ENCODE measurements around the gene KCND2.

The KCND2 gene

DNA sequence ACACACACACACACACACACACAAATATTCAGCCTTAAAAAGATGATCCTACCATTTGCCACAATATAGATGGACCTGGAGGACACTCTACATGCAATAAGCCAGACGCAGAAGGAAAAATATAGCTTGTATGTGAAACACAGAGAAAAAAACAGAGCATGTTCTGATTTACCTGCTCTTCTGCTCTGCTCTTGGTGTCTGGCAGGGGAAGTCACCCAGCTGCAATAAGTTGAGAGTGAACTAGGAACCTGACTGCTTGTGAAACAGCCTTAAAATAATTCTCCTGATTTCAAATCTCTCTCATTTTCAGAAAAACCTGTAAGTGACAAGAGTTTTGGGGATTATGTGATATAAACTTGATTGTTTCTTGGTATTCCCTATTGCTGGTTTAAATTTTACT is 31.0 kb upstream of the KCND2 start:
- no peaks in the 10 kb centered on the region for H3K27me3 Mint-ChIP-seq (ENCODE audit: low read depth)
- H3K4me3 Mint-ChIP-seq = no peak overlapping the region
- H3K27ac Mint-ChIP-seq = no peak overlapping the region
- H3K36me3 Mint-ChIP-seq (ENCODE audit: low read depth) = no peaks in the 10 kb centered on the region
- peaks cover 22% of the 10 kb centered on the region for H3K9me3 Mint-ChIP-seq
- TF ChIP-seq, protein P1, sequence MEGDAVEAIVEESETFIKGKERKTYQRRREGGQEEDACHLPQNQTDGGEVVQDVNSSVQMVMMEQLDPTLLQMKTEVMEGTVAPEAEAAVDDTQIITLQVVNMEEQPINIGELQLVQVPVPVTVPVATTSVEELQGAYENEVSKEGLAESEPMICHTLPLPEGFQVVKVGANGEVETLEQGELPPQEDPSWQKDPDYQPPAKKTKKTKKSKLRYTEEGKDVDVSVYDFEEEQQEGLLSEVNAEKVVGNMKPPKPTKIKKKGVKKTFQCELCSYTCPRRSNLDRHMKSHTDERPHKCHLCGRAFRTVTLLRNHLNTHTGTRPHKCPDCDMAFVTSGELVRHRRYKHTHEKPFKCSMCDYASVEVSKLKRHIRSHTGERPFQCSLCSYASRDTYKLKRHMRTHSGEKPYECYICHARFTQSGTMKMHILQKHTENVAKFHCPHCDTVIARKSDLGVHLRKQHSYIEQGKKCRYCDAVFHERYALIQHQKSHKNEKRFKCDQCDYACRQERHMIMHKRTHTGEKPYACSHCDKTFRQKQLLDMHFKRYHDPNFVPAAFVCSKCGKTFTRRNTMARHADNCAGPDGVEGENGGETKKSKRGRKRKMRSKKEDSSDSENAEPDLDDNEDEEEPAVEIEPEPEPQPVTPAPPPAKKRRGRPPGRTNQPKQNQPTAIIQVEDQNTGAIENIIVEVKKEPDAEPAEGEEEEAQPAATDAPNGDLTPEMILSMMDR (IDR thresholded peaks at IDR 0.05; ENCODE audit: unreplicated experiment in 3 of 3) = no peak
- H3K4me1 Mint-ChIP-seq = no peaks in the 10 kb centered on the region

DNA sequence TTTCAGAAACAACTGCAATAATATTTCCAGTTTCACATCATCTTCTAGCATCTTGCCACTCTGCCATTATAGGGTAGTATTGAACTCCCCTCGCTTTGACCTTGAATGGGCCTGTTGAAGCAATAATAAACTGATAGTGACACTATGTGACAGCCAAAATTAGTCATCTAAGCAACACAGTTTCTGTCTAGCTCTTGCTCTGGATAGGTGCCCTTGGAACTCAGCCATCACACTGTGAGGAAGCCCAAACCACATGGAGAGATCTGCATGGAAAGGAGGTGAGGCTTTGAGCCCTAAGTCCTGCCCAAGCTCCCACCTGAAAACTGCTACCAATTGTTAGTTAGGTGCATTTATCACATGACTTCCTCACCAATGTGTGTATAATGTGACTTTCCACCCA is 18.1 kb upstream of the KCND2 start:
- H3K9me3 Mint-ChIP-seq = peaks cover 5% of the 10 kb centered on the region
- no peaks in the 10 kb centered on the region for H3K4me1 Mint-ChIP-seq
- H3K27ac Mint-ChIP-seq = no peak overlapping the region
- no peaks in the 10 kb centered on the region for H3K27me3 Mint-ChIP-seq (ENCODE audit: low read depth)
- H3K4me3 Mint-ChIP-seq = no peak overlapping the region
- H3K36me3 Mint-ChIP-seq (ENCODE audit: low read depth) = no peaks in the 10 kb centered on the region
- TF ChIP-seq, protein P1 (IDR thresholded peaks at IDR 0.05; ENCODE audit: unreplicated experiment in 3 of 3) = no peak

- Mint-ChIP-seq H3K27me3 (ENCODE audit: low read depth) (no peaks in the 10 kb centered on the region), H3K4me1 (no peaks in the 10 kb centered on the region), H3K4me3 (no peak overlapping the region), H3K36me3 (ENCODE audit: low read depth) (no peaks in the 10 kb centered on the region), H3K9me3 (peaks cover 5% of the 10 kb centered on the region), H3K27ac (no peak overlapping the region)
- TF ChIP-seq, protein P1 (IDR thresholded peaks at IDR 0.05; ENCODE audit: unreplicated experiment in 3 of 3) = no peak
These were observed 16.5 kb upstream of the KCND2 start for GRCh38 chr7:120256344-120257070.

DNA sequence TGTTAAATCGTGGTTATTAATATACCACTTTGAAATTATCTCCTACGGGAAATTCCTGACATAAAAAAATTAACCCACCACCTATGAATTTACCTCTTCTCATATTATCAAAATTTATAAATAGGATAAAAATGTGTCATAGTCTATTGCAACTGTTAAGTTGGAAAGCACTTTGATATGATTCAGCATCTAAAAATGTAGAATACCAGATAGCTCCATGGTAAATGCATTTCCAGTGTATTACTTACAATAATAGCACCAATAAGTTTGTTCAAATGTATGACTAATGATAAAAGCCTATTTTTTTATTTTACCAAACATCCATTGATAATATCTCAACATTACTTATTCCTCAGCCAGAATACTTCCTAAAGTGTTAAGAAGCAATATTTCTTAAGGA is 13.6 kb upstream of the KCND2 start:
- H3K4me3 Mint-ChIP-seq = no peak overlapping the region
- no peaks in the 10 kb centered on the region for H3K27me3 Mint-ChIP-seq (ENCODE audit: low read depth)
- H3K4me1 Mint-ChIP-seq = no peaks in the 10 kb centered on the region
- H3K36me3 Mint-ChIP-seq (ENCODE audit: low read depth) = no peaks in the 10 kb centered on the region
- no peak overlapping the region for H3K27ac Mint-ChIP-seq
- H3K9me3 Mint-ChIP-seq = peaks cover 5% of the 10 kb centered on the region
- TF ChIP-seq, protein P1 (IDR thresholded peaks at IDR 0.05; ENCODE audit: unreplicated experiment in 3 of 3) = no peak

DNA sequence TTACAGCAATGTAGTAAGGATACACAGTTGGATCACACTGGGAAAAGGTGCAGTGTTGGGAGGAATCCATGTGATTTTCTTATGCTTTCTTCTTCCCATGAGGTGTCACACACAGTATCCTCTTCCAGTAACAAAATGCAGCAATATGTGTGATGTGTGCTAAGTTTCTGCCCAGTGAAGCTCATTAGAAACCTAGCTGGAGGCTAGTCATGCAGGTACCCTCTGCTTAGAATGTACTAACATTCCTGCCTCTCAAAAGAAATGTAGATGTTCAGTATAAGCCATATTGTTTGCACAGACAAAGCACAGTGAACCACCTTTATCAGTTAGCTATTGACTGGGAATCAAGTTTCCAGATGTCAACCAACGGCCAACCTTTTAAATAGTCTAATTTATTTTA is 12.9 kb upstream of the KCND2 start:
- Mint-ChIP-seq H3K27me3 (ENCODE audit: low read depth) (no peaks in the 10 kb centered on the region), H3K4me1 (no peaks in the 10 kb centered on the region), H3K36me3 (ENCODE audit: low read depth) (no peaks in the 10 kb centered on the region), H3K9me3 (peaks cover 5% of the 10 kb centered on the region), H3K27ac (no peak overlapping the region), H3K4me3 (no peak overlapping the region)
- TF ChIP-seq, protein P1 (IDR thresholded peaks at IDR 0.05; ENCODE audit: unreplicated experiment in 3 of 3) = no peak

GRCh38 chr7:120272261-120272660 is 714 bp upstream of the KCND2 start:
- peaks cover 38% of the 10 kb centered on the region for H3K27me3 Mint-ChIP-seq (ENCODE audit: low read depth)

More at GRCh38 chr7:120272261-120272660, 714 bp upstream of the KCND2 start:
- Mint-ChIP-seq H3K4me3 (peak overlapping the region; percentile 90 to 95 (median 93)), H3K9me3 (no peaks in the 10 kb centered on the region), H3K27ac (peak overlapping the region in 2 of 3 experiments; percentile 18 to 75), H3K4me1 (no peaks in the 10 kb centered on the region), H3K36me3 (ENCODE audit: low read depth) (peaks cover 9% of the 10 kb centered on the region)
- TF ChIP-seq, protein P1 (IDR thresholded peaks at IDR 0.05; ENCODE audit: unreplicated experiment in 3 of 3) = peak; percentile 75 to 87 (median 84)

All from nephron (organoid).